HL-60 (cell line): Measurements from ENCODE around the gene FECH.

ENCODE experiments used
- DNase-seq, 2 experiments: peaks; one replicate each; pipeline ENCODE4 v3.0.0-alpha.2; 2010 to 2020; ENCODE audit warnings: low read depth in 1 of 2, low spot score in 1 of 2
- H3K27ac ChIP-seq: fragments of 250-450 bp; sonication (Bioruptor Pico); replicated peaks from 2 replicates; pipeline ENCODE4 v1.5.1; 2020; ENCODE audit warnings: mild to moderate bottlenecking, moderate library complexity
- H3K27me3 ChIP-seq: fragments of 250-450 bp; sonication (Bioruptor Pico); 2 replicates; pipeline ENCODE4 v1.5.1; 2021; ENCODE audit warnings: mild to moderate bottlenecking, moderate library complexity; ENCODE audit not compliant: insufficient read depth, poor library complexity, severe bottlenecking
- H3K4me3 ChIP-seq: replicated peaks from 2 replicates; pipeline ENCODE4 v1.5.1; 2011; ENCODE audit warnings: mild to moderate bottlenecking, control low read depth, low read length; ENCODE audit not compliant: insufficient read depth
- GABPA ChIP-seq: IDR thresholded peaks from 2 replicates; pipeline ENCODE4 v1.6.1; 2012; ENCODE audit warnings: low read depth
- POLR2AphosphoS5 ChIP-seq: IDR thresholded peaks from 2 replicates; pipeline ENCODE4 v1.6.1; 2012; ENCODE audit warnings: low read depth
- SPI1 ChIP-seq: IDR thresholded peaks from 2 replicates; pipeline ENCODE4 v1.6.1; 2012; ENCODE audit warnings: low read depth, mild to moderate bottlenecking, borderline replicate concordance
- long read RNA-seq: library from polyadenylated mRNA; unstranded; transcript quantifications from one replicate; pipeline ENCODE4 v2.0.0, GENCODE V29; 2020
- TF ChIP-seq, protein P1 (sequence below): IDR thresholded peaks from 2 replicates; pipeline ENCODE4 v1.6.1; 2012; ENCODE audit warnings: low read depth; ENCODE audit not compliant: insufficient replicate concordance
- TF ChIP-seq, protein P2 (sequence below): IDR thresholded peaks from one replicate; pipeline ENCODE4 v1.5.1; 2011; ENCODE audit warnings: low read length, control low read depth, inconsistent platforms; ENCODE audit not compliant: insufficient read depth

The FECH gene, protein sequence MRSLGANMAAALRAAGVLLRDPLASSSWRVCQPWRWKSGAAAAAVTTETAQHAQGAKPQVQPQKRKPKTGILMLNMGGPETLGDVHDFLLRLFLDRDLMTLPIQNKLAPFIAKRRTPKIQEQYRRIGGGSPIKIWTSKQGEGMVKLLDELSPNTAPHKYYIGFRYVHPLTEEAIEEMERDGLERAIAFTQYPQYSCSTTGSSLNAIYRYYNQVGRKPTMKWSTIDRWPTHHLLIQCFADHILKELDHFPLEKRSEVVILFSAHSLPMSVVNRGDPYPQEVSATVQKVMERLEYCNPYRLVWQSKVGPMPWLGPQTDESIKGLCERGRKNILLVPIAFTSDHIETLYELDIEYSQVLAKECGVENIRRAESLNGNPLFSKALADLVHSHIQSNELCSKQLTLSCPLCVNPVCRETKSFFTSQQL
- long read RNA-seq, transcript FECH-203 (11 exons, 1,874 nt) = minor isoform, 5 of 263 reads
- long read RNA-seq, transcript FECH-202 (11 exons, 2,526 nt) = minor isoform, 12 of 263 reads
- long read RNA-seq, transcript FECH-201 (11 exons, 3,853 nt) = major isoform, 216 of 263 reads
- long read RNA-seq, partial matches to known transcripts = 7 of 263 reads
- long read RNA-seq, other reads (novel, unspliced or antisense) = 23 of 263 reads

DNA sequence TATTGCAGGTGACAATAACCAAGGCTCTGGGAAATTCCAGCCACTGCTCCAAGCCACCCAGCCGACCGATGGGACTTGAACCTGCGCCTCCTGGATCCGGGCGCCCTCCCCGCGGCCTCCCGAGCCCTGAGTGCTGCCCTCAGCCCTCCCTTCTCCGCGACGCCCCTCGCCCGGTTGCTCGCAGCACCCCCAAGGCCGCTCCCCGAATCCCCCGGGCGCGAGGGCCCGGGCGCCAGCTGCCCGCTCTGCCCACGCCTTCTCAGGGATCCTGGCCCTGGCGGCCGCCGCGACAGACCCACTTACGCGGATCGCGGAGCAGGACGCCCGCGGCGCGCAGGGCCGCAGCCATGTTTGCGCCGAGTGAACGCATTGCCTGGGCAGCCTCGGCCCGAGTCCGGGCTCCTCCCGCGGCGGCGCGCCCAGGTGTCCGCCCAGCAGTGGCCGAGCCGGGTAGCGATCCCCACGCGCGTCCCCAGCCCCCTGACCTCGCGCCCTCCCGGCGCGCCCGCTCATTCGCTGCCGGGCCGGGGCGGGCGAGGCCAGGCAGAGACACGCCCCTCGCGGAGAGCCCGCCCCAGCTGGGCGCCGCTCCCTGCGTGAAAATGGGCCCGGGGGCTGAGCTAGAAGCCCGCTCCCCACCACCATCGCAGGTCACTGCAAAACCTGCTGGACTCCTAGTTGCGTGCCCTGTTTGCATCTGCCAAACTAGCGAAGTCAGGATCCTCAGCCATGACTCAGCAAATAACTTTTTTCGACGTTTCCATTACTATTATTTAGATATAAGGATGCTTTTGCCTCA is at the start of gene FECH:
Gene FECH (minus strand): TSS at position 452 of the 799 bp plus-strand sequence. CDS start 82 bp downstream, at position 370.
- Histone ChIP-seq H3K27ac (peak within 1 kb of the TSS; percentile 59), H3K4me3 (peak within 1 kb of the TSS; percentile 87), H3K27me3 (no peaks in the 10 kb centered on the region)
- TF ChIP-seq SPI1 = no peak
- TF ChIP-seq, protein P1, sequence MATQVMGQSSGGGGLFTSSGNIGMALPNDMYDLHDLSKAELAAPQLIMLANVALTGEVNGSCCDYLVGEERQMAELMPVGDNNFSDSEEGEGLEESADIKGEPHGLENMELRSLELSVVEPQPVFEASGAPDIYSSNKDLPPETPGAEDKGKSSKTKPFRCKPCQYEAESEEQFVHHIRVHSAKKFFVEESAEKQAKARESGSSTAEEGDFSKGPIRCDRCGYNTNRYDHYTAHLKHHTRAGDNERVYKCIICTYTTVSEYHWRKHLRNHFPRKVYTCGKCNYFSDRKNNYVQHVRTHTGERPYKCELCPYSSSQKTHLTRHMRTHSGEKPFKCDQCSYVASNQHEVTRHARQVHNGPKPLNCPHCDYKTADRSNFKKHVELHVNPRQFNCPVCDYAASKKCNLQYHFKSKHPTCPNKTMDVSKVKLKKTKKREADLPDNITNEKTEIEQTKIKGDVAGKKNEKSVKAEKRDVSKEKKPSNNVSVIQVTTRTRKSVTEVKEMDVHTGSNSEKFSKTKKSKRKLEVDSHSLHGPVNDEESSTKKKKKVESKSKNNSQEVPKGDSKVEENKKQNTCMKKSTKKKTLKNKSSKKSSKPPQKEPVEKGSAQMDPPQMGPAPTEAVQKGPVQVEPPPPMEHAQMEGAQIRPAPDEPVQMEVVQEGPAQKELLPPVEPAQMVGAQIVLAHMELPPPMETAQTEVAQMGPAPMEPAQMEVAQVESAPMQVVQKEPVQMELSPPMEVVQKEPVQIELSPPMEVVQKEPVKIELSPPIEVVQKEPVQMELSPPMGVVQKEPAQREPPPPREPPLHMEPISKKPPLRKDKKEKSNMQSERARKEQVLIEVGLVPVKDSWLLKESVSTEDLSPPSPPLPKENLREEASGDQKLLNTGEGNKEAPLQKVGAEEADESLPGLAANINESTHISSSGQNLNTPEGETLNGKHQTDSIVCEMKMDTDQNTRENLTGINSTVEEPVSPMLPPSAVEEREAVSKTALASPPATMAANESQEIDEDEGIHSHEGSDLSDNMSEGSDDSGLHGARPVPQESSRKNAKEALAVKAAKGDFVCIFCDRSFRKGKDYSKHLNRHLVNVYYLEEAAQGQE = no peak
- TF ChIP-seq, protein P2, sequence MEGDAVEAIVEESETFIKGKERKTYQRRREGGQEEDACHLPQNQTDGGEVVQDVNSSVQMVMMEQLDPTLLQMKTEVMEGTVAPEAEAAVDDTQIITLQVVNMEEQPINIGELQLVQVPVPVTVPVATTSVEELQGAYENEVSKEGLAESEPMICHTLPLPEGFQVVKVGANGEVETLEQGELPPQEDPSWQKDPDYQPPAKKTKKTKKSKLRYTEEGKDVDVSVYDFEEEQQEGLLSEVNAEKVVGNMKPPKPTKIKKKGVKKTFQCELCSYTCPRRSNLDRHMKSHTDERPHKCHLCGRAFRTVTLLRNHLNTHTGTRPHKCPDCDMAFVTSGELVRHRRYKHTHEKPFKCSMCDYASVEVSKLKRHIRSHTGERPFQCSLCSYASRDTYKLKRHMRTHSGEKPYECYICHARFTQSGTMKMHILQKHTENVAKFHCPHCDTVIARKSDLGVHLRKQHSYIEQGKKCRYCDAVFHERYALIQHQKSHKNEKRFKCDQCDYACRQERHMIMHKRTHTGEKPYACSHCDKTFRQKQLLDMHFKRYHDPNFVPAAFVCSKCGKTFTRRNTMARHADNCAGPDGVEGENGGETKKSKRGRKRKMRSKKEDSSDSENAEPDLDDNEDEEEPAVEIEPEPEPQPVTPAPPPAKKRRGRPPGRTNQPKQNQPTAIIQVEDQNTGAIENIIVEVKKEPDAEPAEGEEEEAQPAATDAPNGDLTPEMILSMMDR = no peak
- peak; percentile 65 to 67 for DNase-seq

DNA sequence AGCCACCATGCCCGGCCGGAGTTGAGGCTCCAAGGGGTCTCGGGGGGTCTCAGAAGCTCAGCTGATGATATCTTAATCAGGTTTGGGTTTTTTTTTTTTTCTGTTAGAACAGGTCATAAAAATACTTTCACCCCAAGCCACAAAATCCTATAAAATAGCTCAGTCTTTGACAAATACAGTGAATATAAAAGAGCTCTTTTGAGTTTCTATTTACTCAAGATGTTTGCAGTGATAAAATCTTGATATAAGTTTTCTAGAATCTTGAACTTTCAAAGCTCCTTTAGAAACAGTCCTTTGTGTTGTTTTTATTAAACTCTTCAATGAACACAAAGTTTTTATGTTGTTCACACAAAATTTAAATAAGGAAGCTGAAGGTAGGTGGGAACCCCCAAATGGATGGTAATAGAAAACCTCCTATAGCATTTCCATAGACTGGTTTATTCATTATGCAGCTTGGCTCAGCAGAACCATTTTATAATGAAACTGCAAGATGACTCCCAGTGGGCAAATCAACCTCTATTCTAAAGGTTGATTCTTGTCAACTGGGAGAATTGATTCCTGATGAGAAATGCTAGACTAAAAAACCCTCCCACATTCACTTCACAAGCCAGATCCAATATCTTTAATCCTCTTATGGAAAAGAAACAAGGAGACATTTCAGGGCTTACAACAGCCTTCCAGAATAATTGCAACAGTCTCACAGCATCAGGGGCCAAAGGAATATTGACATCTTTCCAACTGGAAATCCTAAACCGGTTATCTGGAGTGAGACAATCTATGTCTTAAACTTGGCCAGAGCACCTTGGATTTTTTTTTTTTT is 48.7 kb upstream of the FECH start:
- DNase-seq = no peak
- Histone ChIP-seq H3K27ac (no peak overlapping the region), H3K27me3 (no peaks in the 10 kb centered on the region), H3K4me3 (no peak overlapping the region)
- TF ChIP-seq GABPA (no peak), SPI1 (no peak), POLR2AphosphoS5 (no peak)
- TF ChIP-seq, protein P1 = no peak
- TF ChIP-seq, protein P2 = no peak

DNA sequence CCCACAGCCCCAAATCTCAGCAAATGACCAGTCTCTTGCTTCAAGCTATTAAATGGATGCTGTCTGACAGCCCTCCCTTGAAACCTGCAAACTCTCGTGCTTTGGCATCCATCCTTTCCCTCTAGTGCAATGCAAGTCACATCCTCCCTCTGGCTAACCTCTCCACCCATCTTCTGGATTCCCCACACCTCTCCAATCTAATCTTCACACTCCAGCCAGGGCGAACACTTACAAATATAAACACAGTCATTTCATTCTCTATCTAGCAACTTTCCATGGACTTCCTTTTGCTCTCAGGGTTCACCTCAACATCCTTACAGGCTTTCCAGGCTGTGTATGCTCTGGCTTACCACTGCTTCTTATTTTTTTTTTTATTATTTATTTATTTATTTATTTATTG is 45.2 kb upstream of the FECH start:
- Histone ChIP-seq H3K4me3 (no peak overlapping the region), H3K27ac (no peak overlapping the region), H3K27me3 (no peaks in the 10 kb centered on the region)
- TF ChIP-seq, protein P2 = no peak
- no peak for TF ChIP-seq GABPA
- TF ChIP-seq, protein P1 = no peak
- no peak for TF ChIP-seq POLR2AphosphoS5
- TF ChIP-seq SPI1 = no peak
- DNase-seq = no peak
